Caco-2 (cell line): ENCODE measurements around the gene GPC6. TPM values are rescaled to one million over a fixed set of nuclear protein-coding genes. Genes with fewer than 3 reads are reported as not detected.

Experiments used
- BruUV-seq: library from RNA; stranded (reverse); fragments of 400-500 nt; replicated peaks from 2 replicates; lab custom pipeline; 2021; lab: Mats Ljungman, UMichigan
- CTCF ChIA-PET: fragments of 300-600 bp; sonication (Branson Sonifier 250); formaldehyde crosslinking; loops from one replicate; lab custom pipeline; 2022; ENCODE audit warnings: antibody characterized with exemption; lab: Charles Lee
- POLR2A ChIA-PET: fragments of 300-600 bp; sonication (Branson Sonifier 250); formaldehyde crosslinking; loops from one replicate; lab custom pipeline; 2022; ENCODE audit warnings: antibody characterized with exemption; lab: Charles Lee
- DNase-seq, 2 experiments: peaks; one replicate each; pipeline versions ENCODE4 v3.0.0 to v3.0.0-alpha.2; 2020 to 2022
- H3K27me3 ChIP-seq: replicated peaks from 2 replicates; pipeline ENCODE4 v1.6.0; 2011; ENCODE audit warnings: low read length; ENCODE audit not compliant: control insufficient read depth, insufficient read depth
- H3K36me3 ChIP-seq: 2 replicates; pipeline ENCODE4 v1.5.1; 2011; ENCODE audit warnings: low read length; ENCODE audit not compliant: control insufficient read depth, insufficient read depth
- H3K4me1 ChIP-seq: fragments of 250-450 bp; sonication (Bioruptor Pico); 2 replicates; pipeline ENCODE4 v1.5.1; 2020; ENCODE audit warnings: mild to moderate bottlenecking
- H3K4me3 ChIP-seq: 2 replicates; pipeline ENCODE4 v1.5.1; 2011; ENCODE audit warnings: low read depth, mild to moderate bottlenecking, control low read depth, low read length
- H3K9me3 ChIP-seq: fragments of 250-450 bp; sonication (Bioruptor Pico); 2 replicates; pipeline ENCODE4 v1.5.1; 2020; ENCODE audit warnings: mild to moderate bottlenecking, moderate library complexity
- H3K27ac Mint-ChIP-seq: one replicate; pipeline ENCODE4 v1.8.0; 2022; ENCODE audit warnings: mixed read lengths; ENCODE audit not compliant: unreplicated experiment
- H3K27me3 Mint-ChIP-seq: one replicate; pipeline ENCODE4 v1.8.0; 2022; ENCODE audit warnings: mixed read lengths; ENCODE audit not compliant: insufficient read depth, unreplicated experiment
- H3K36me3 Mint-ChIP-seq: one replicate; pipeline ENCODE4 v1.8.0; 2022; ENCODE audit warnings: mild to moderate bottlenecking, mixed read lengths; ENCODE audit not compliant: insufficient read depth, unreplicated experiment
- H3K4me1 Mint-ChIP-seq: one replicate; pipeline ENCODE4 v1.8.0; 2022; ENCODE audit warnings: low read depth, mixed read lengths; ENCODE audit not compliant: unreplicated experiment
- H3K4me3 Mint-ChIP-seq: one replicate; pipeline ENCODE4 v1.8.0; 2022; ENCODE audit warnings: mild to moderate bottlenecking, moderate library complexity, mixed read lengths; ENCODE audit not compliant: unreplicated experiment
- H3K9me3 Mint-ChIP-seq: one replicate; pipeline ENCODE4 v1.8.0; 2022; ENCODE audit warnings: mixed read lengths; ENCODE audit not compliant: unreplicated experiment
- intact Hi-C: fragments of 100-400 bp; cut with micrococcal nuclease; formaldehyde crosslinking; loops from one replicate; pipeline ENCODE4 v1.10.0; 2022; ENCODE audit not compliant: unreplicated experiment
- total RNA-seq: library from RNA; stranded (reverse); gene quantifications from 2 replicates; pipeline ENCODE4 v1.2.3, GENCODE V29; 2022
- TF ChIP-seq, protein P1 (sequence below), 2 experiments: fragments of 200-600 bp in 1 of 2; IDR thresholded peaks; 1 replicate in 1 of 2; 2 replicates in 1 of 2; pipeline versions ENCODE4 v1.5.1 to v1.8.0; 2011 to 2022; ENCODE audit warnings: antibody characterized with exemption in 1 of 2, control low read depth in 1 of 2, inconsistent platforms in 1 of 2, low read depth in 1 of 2, low read length in 1 of 2, mild to moderate bottlenecking in 1 of 2, moderate library complexity in 1 of 2; ENCODE audit not compliant: insufficient read depth in 1 of 2, severe bottlenecking in 1 of 2, unreplicated experiment in 1 of 2

Gene GPC6
- total RNA-seq, 1 experiment from 2014 or later, result 0.16 TPM

DNA sequence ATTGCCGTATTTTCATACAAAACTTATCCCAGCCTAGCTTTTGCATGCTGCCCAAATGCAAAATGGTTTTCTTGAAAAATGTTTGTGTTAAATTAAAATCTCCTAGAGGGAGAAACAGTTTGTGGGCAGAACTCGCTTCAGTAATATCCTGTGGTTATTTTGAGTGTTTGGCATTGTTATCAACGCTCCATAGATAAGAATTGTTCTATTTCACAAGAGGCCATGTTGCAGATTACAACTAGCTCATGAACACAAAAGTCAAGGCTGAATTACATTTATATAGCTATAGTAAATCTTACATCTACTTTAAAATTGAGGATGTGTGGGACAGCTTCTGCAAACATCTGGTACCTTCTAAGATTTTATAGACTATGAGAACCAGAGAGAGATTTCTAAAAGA is 805.0 kb downstream of the GPC6 start:
- POLR2A ChIA-PET, result no interaction called here
- BruUV-seq, result no TSS peak
- Histone ChIP-seq H3K4me1 (no peaks in the 10 kb centered on the region), H3K27me3 (no peaks in the 10 kb centered on the region), H3K36me3 (no peaks in the 10 kb centered on the region), H3K9me3 (no peaks in the 10 kb centered on the region), H3K4me3 (no peak overlapping the region)
- no peak for DNase-seq
- Mint-ChIP-seq H3K9me3 (no peaks in the 10 kb centered on the region), H3K36me3 (no peaks in the 10 kb centered on the region), H3K4me3 (no peak overlapping the region), H3K27ac (no peak overlapping the region), H3K4me1 (no peaks in the 10 kb centered on the region), H3K27me3 (peaks cover 5% of the 10 kb centered on the region)
- TF ChIP-seq, protein P1, sequence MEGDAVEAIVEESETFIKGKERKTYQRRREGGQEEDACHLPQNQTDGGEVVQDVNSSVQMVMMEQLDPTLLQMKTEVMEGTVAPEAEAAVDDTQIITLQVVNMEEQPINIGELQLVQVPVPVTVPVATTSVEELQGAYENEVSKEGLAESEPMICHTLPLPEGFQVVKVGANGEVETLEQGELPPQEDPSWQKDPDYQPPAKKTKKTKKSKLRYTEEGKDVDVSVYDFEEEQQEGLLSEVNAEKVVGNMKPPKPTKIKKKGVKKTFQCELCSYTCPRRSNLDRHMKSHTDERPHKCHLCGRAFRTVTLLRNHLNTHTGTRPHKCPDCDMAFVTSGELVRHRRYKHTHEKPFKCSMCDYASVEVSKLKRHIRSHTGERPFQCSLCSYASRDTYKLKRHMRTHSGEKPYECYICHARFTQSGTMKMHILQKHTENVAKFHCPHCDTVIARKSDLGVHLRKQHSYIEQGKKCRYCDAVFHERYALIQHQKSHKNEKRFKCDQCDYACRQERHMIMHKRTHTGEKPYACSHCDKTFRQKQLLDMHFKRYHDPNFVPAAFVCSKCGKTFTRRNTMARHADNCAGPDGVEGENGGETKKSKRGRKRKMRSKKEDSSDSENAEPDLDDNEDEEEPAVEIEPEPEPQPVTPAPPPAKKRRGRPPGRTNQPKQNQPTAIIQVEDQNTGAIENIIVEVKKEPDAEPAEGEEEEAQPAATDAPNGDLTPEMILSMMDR (IDR thresholded peaks at IDR 0.05; ENCODE audit: insufficient read depth in 1 of 2, low read depth in 1 of 2, low read length in 1 of 2, severe bottlenecking in 1 of 2, unreplicated experiment in 1 of 2), result no peak
- intact Hi-C loops, result no loop called here
- CTCF ChIA-PET, result no interaction called here

GRCh38 chr13:94033098-94033497 is 806.5 kb downstream of the GPC6 start:
- Histone ChIP-seq H3K4me1 (no peaks in the 10 kb centered on the region), H3K27me3 (no peaks in the 10 kb centered on the region; the same call in 1 of the 2 replicates), H3K4me3 (no peak overlapping the region), H3K9me3 (no peaks in the 10 kb centered on the region), H3K36me3 (no peaks in the 10 kb centered on the region)
- H3K4me1 Mint-ChIP-seq, result no peaks in the 10 kb centered on the region
- BruUV-seq, result no TSS peak
- ChIA-PET CTCF (no interaction called here), POLR2A (no interaction called here)
- TF ChIP-seq, protein P1 (IDR thresholded peaks at IDR 0.05; ENCODE audit: insufficient read depth in 1 of 2, low read depth in 1 of 2, low read length in 1 of 2, severe bottlenecking in 1 of 2, unreplicated experiment in 1 of 2), result no peak
- H3K27ac Mint-ChIP-seq, result no peak overlapping the region
- no peaks in the 10 kb centered on the region for H3K9me3 Mint-ChIP-seq
- no peak for DNase-seq
- peaks cover 5% of the 10 kb centered on the region for H3K27me3 Mint-ChIP-seq
- H3K36me3 Mint-ChIP-seq, result no peaks in the 10 kb centered on the region
- no peak overlapping the region for H3K4me3 Mint-ChIP-seq
- intact Hi-C loops, result no loop called here

GRCh38 chr13:94033830-94034642 is 807.4 kb downstream of the GPC6 start:
- Mint-ChIP-seq H3K9me3 (no peaks in the 10 kb centered on the region), H3K36me3 (no peaks in the 10 kb centered on the region), H3K4me1 (no peaks in the 10 kb centered on the region), H3K27me3 (peaks cover 6% of the 10 kb centered on the region), H3K4me3 (no peak overlapping the region), H3K27ac (no peak overlapping the region)
- Histone ChIP-seq H3K4me3 (no peak overlapping the region), H3K36me3 (no peaks in the 10 kb centered on the region), H3K27me3 (no peaks in the 10 kb centered on the region; the same call in 1 of the 2 replicates), H3K4me1 (no peaks in the 10 kb centered on the region), H3K9me3 (no peaks in the 10 kb centered on the region)
- TF ChIP-seq, protein P1 (IDR thresholded peaks at IDR 0.05; ENCODE audit: insufficient read depth in 1 of 2, low read depth in 1 of 2, low read length in 1 of 2, severe bottlenecking in 1 of 2, unreplicated experiment in 1 of 2), result no peak
- BruUV-seq, result no TSS peak
- CTCF ChIA-PET, result no interaction called here
- POLR2A ChIA-PET, result no interaction called here
- DNase-seq, result no peak
- intact Hi-C loops, result no loop called here
